ENCODE measurements around the gene COPG2.

DNA sequence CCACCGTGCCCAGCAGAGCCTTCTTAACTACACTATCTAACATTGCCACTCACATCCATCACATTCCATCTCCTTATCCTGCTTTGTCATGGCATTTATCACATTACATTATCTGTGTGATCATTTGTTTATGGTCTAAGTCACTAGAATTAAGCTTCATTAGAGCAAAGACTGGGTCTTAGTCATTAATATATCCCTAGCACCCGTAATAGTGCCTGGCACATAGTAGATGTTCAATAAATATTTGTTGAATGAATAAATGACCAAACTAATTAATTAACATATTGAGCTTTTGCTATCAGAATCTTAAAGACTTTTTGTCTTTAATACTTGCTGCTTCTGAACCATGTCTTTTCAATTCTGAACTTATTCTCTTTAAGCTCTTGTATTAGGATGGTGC, 5.9 kb upstream of the COPG2 start:
- TF ChIP-seq, protein P1, sequence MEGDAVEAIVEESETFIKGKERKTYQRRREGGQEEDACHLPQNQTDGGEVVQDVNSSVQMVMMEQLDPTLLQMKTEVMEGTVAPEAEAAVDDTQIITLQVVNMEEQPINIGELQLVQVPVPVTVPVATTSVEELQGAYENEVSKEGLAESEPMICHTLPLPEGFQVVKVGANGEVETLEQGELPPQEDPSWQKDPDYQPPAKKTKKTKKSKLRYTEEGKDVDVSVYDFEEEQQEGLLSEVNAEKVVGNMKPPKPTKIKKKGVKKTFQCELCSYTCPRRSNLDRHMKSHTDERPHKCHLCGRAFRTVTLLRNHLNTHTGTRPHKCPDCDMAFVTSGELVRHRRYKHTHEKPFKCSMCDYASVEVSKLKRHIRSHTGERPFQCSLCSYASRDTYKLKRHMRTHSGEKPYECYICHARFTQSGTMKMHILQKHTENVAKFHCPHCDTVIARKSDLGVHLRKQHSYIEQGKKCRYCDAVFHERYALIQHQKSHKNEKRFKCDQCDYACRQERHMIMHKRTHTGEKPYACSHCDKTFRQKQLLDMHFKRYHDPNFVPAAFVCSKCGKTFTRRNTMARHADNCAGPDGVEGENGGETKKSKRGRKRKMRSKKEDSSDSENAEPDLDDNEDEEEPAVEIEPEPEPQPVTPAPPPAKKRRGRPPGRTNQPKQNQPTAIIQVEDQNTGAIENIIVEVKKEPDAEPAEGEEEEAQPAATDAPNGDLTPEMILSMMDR (IDR thresholded peaks at IDR 0.05; ENCODE audit: low read depth, low read length): no peak
- no peak for TF ChIP-seq EZH2phosphoT487 (IDR thresholded peaks at IDR 0.05; ENCODE audit: low read depth)
